WI38 (cell line): ENCODE results near the gene MED27.

ENCODE experiments used
- H3K4me3 ChIP-seq: 2 replicates; pipeline ENCODE4 v1.5.1; 2011; ENCODE audit warnings: low read depth, mild to moderate bottlenecking, control low read depth, low read length
- TF ChIP-seq, protein P1 (sequence below): IDR thresholded peaks from 2 replicates; pipeline ENCODE4 v1.5.1; 2012; ENCODE audit warnings: low read depth, mild to moderate bottlenecking, control low read depth, low read length

Gene MED27

DNA sequence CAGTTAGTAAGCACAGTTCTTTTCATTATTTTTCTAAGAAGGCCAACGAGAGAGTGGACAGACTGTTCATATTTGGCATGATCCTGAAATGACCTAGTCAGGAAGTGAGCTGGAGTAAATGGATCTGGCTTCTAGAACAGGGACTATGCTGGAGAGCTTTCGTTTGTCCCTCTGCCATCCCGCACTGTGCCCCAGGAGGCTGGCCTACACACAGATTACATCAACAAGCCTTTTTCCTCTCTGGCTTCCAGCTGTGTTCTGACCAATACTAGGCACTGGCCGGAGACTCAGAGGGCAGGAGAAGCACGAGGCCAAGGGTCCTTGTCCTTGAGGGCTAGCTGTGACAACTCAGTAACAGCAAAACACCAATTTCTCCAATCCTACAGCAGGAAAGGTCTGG lies 127.8 kb downstream of the MED27 start:
- TF ChIP-seq, protein P1, sequence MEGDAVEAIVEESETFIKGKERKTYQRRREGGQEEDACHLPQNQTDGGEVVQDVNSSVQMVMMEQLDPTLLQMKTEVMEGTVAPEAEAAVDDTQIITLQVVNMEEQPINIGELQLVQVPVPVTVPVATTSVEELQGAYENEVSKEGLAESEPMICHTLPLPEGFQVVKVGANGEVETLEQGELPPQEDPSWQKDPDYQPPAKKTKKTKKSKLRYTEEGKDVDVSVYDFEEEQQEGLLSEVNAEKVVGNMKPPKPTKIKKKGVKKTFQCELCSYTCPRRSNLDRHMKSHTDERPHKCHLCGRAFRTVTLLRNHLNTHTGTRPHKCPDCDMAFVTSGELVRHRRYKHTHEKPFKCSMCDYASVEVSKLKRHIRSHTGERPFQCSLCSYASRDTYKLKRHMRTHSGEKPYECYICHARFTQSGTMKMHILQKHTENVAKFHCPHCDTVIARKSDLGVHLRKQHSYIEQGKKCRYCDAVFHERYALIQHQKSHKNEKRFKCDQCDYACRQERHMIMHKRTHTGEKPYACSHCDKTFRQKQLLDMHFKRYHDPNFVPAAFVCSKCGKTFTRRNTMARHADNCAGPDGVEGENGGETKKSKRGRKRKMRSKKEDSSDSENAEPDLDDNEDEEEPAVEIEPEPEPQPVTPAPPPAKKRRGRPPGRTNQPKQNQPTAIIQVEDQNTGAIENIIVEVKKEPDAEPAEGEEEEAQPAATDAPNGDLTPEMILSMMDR, result no peak
- H3K4me3 ChIP-seq, result no peak overlapping the region

DNA sequence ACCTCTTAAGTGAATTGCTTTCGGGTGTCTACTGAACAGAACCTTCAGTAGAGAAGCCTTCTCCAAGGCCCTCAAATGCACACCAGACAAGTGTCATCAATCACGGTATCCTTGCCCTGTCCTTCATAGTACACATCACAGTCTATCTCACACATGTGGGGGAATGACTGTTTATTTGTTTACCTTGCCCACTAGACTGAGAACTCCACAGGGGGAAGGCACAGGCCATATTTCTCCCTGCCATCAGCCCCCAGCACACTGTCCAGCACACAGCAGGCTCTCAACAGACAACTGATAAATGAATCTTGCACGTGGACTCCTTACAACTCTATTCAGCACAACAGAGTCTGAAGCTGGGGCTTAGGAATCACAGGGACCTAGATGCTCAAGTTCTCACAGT lies 128.5 kb downstream of the MED27 start:
- TF ChIP-seq, protein P1, result no peak
- no peak overlapping the region for H3K4me3 ChIP-seq

DNA sequence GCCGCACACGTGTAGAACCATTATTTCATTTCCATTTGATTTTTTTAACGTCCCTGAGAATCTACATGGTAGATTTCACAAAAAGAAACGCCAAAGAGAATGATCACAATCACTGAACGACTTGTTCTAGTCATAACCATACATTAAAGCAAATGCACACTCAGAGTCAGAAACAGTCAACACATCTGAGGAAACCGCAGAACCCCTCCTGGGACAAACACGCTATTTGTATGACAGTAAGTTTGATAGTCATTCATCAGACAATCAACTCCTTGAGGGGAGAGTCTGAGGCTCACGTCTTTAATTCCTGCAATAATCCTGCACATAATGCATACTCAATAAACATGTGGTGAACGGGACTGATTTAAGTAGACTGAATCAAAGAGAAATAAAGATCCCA lies 129.2 kb downstream of the MED27 start:
- H3K4me3 ChIP-seq, result no peak overlapping the region
- TF ChIP-seq, protein P1, result no peak

DNA sequence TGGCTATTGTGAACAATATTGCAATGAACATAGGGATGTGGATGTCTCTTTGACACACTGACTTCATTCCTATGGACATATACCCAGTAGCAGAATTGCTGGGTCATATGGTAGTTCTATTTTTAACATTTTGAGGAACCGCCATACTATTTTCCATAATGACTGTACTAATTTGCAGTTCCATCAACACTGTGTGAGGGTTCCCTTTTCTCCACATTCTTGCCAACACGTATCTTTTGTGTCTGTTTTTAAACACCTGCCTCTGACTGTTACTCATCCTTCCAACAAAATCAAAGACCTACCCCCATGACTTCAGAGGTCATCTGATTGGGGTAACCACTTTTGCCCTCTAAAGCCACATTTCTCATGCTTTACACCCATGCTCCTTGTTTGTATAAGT lies 133.5 kb downstream of the MED27 start:
- TF ChIP-seq, protein P1, result no peak
- no peak overlapping the region for H3K4me3 ChIP-seq

DNA sequence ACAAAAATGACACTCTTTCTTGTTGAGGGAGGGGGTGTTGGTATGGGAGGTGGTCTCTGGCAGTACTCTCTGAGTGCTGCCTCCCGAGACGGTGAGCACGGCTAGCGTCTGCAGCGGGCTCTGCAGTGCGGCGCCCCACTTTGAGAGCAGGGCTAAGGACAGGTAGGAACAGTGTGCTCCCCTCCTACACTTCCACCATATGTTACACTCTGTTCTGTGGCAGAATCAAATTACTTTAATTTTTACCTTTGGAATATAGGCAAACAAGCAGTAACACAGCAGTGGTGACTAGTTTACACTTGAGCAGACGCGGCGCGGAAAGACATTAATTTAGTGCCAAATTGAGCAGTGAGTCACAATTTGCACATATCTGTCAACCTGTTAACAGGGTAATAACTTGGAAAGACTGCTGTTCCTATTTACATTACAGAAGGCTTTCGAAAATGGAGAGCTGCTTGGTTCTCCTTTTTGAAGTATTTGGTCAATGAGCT lies 136.3 kb downstream of the MED27 start:
- no peak overlapping the region for H3K4me3 ChIP-seq
- TF ChIP-seq, protein P1, result no peak

DNA sequence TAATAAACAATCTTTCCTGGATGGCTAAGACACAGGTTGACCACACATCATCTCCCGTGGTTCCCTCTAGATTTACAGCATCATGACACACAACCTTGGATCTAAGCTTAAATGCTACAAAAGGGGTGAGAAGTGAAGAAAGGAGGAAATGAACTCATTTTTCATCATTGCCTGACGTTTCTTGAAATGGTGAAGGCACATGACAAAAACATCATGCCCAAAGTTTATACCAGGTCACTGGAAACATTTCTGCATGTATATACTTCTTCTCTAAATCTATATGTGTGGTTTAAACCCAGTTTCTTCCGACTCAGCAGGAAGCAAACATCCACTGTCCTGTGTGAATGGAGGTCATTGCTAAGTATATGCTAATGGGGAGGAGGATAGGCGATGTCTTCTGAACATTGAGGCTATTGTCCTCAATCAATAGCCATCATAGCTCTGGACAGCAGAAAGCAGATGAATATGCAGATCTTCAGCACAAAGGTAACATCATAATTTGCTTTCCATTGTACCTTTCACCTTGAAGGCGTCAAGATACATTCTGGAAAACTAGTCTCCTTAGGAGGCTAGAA lies 137.4 kb downstream of the MED27 start:
- TF ChIP-seq, protein P1, result no peak
- no peak overlapping the region for H3K4me3 ChIP-seq

DNA sequence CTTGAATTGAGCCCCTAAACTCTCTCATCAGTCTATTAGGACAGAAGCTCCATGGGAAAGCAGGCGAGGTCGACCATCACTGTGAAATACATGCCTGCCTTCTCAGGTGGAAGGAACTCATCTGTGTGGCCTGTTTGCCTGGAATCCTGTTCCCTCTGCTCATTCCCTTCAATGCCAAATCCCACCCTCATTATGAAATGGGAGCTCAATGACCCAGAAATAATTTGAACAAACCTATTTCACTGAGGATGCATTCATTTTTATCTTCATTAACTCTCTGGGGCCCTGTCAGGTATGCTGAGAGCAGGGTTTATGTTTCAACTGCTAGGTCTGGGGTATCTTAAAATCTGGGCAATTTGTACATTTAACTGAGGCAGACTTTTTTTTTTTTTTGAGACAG lies 142.2 kb downstream of the MED27 start:
- no peak overlapping the region for H3K4me3 ChIP-seq

More for the DNA sequence above, 142.2 kb downstream of the MED27 start:
- TF ChIP-seq, protein P1, result no peak
